Suprapubic skin (tissue), 4 donors: ENCODE data around the gene COL18A1. TPM values are rescaled to one million over a fixed set of nuclear protein-coding genes. Genes with fewer than 3 reads are reported as not detected.

Experiments used
- DNase-seq, 2 donors: peaks; one replicate each; pipeline ENCODE4 v3.0.0-alpha.2; 2019; ENCODE audit warnings: low spot score in 2 of 2
- H3K27ac ChIP-seq: fragments of 200-600 bp; sonication (generic); one replicate; pipeline ENCODE4 v1.5.1; 2019
- H3K27me3 ChIP-seq: fragments of 200-600 bp; sonication (generic); one replicate; pipeline ENCODE4 v1.5.1; 2019
- H3K36me3 ChIP-seq: fragments of 200-600 bp; sonication (generic); one replicate; pipeline ENCODE4 v1.5.1; 2019
- H3K4me1 ChIP-seq: fragments of 200-600 bp; sonication (generic); one replicate; pipeline ENCODE4 v1.5.1; 2019
- H3K4me3 ChIP-seq: fragments of 200-600 bp; sonication (generic); one replicate; pipeline ENCODE4 v1.5.1; 2019; ENCODE audit warnings: mild to moderate bottlenecking
- H3K9me3 ChIP-seq: fragments of 200-600 bp; sonication (generic); one replicate; pipeline ENCODE4 v1.5.1; 2019
- CTCF ChIP-seq, 2 donors: fragments of 200-600 bp in 1 of 2; fragments of 450-650 bp in 1 of 2; sonication (generic) in 1 of 2; IDR thresholded peaks; one replicate each; pipeline ENCODE4 v1.5.1; 2016 to 2019; ENCODE audit warnings: antibody characterized with exemption in 2 of 2, mild to moderate bottlenecking in 1 of 2, moderate library complexity in 1 of 2
- EP300 ChIP-seq: sonication (generic); formaldehyde crosslinking; IDR thresholded peaks from one replicate; pipeline ENCODE4 v1.6.1; 2017; ENCODE audit warnings: antibody characterized with exemption
- POLR2A ChIP-seq, 2 donors: fragments of 450-650 bp; IDR thresholded peaks; one replicate each; pipeline ENCODE4 v1.6.1; 2017; ENCODE audit warnings: antibody characterized with exemption in 2 of 2, mild to moderate bottlenecking in 2 of 2, moderate library complexity in 2 of 2
- POLR2AphosphoS5 ChIP-seq, 3 donors: sonication (generic); formaldehyde crosslinking; IDR thresholded peaks; one replicate each; pipeline ENCODE4 v1.6.1; 2017; ENCODE audit warnings: antibody characterized with exemption in 3 of 3
- WGBS: methylation state at CpG from one replicate; pipeline ENCODE4 v1.1.5; 2018; 5-methylcytosine and 5-hydroxymethylcytosine counted together
- total RNA-seq, 4 donors: library from RNA; depleted of rRNA; stranded (reverse); fragments of >200 nt; gene quantifications; one replicate each; pipeline ENCODE4 v1.1.0, GENCODE V29; 2016

COL18A1 gene
- total RNA-seq, 4 donors from 2014 or later = 71.9 to 157 (median 101) TPM

GRCh38 chr21:45477176-45478114 is 72.5 kb downstream of the COL18A1 start:
- WGBS = 85% methylated on average over 14 of the region's 44 CpGs
- TF ChIP-seq EP300 (no peak), CTCF (IDR thresholded peaks at IDR 0.05) (no peak), POLR2A (IDR thresholded peaks at IDR 0.05) (no peak), POLR2AphosphoS5 (IDR thresholded peaks at IDR 0.05) (no peak)
- no peak for DNase-seq
- H3K36me3 ChIP-seq = peaks cover 61% of the 10 kb centered on the region
- H3K4me3 ChIP-seq = peak overlapping the region; percentile 1
- peaks cover 13% of the 10 kb centered on the region for H3K4me1 ChIP-seq
- no peak overlapping the region for H3K27ac ChIP-seq
- H3K9me3 ChIP-seq = no peaks in the 10 kb centered on the region
- H3K27me3 ChIP-seq = no peaks in the 10 kb centered on the region

GRCh38 chr21:45478115-45478801 is 73.3 kb downstream of the COL18A1 start:
- 53% methylated on average over 24 of the region's 32 CpGs for WGBS
- Histone ChIP-seq H3K27me3 (no peaks in the 10 kb centered on the region), H3K36me3 (peaks cover 69% of the 10 kb centered on the region), H3K27ac (no peak overlapping the region), H3K9me3 (no peaks in the 10 kb centered on the region), H3K4me3 (peak overlapping the region; percentile 1), H3K4me1 (peaks cover 7% of the 10 kb centered on the region)
- no peak for DNase-seq
- TF ChIP-seq CTCF (IDR thresholded peaks at IDR 0.05) (peak; percentile 59 to 84), POLR2AphosphoS5 (IDR thresholded peaks at IDR 0.05) (no peak)

- H3K36me3 ChIP-seq = peaks cover 76% of the 10 kb centered on the region
- H3K9me3 ChIP-seq = no peaks in the 10 kb centered on the region
- H3K27me3 ChIP-seq = no peaks in the 10 kb centered on the region
- WGBS = 89% methylated on average over 24 of the region's 31 CpGs
- no peak overlapping the region for H3K27ac ChIP-seq
- H3K4me3 ChIP-seq = no peak overlapping the region
- H3K4me1 ChIP-seq = peaks cover 7% of the 10 kb centered on the region
- DNase-seq = no peak
- TF ChIP-seq POLR2A (IDR thresholded peaks at IDR 0.05) (no peak), EP300 (no peak), POLR2AphosphoS5 (IDR thresholded peaks at IDR 0.05) (no peak)
These were observed 74.1 kb downstream of the COL18A1 start for GRCh38 chr21:45478816-45479669.

- no peak for DNase-seq
- Histone ChIP-seq H3K27me3 (no peaks in the 10 kb centered on the region), H3K4me1 (peaks cover 7% of the 10 kb centered on the region), H3K27ac (no peak overlapping the region), H3K36me3 (peaks cover 73% of the 10 kb centered on the region), H3K9me3 (no peaks in the 10 kb centered on the region), H3K4me3 (no peak overlapping the region)
- WGBS = 91% methylated on average over 15 of the region's 37 CpGs
- TF ChIP-seq CTCF (IDR thresholded peaks at IDR 0.05) (no peak), POLR2A (IDR thresholded peaks at IDR 0.05) (no peak), POLR2AphosphoS5 (IDR thresholded peaks at IDR 0.05) (no peak), EP300 (no peak)
These were observed 75.0 kb downstream of the COL18A1 start for GRCh38 chr21:45479691-45480675.
